ENCODE results near the gene ZNF865. TPM values are rescaled to one million over a fixed set of nuclear protein-coding genes. Genes with fewer than 3 reads are reported as not detected.

Gene ZNF865
- total and polyA plus RNA-seq, 10 of the 15 experiments (the other 5 are each of a cell fraction or from before 2014, with no cell fraction given): 0.02 to 18.3 (median 0.90) TPM

- TF ChIP-seq HSF1 (IDR thresholded peaks at IDR 0.05; ENCODE audit: low read depth, low read length) (no peak), HCFC1 (IDR thresholded peaks at IDR 0.05; ENCODE audit: low read length) (no peak), IRF4 (IDR thresholded peaks at IDR 0.05; ENCODE audit: low read depth, low read length) (no peak), PRDM15 (CRISPR knock-in tag; IDR thresholded peaks at IDR 0.05) (no peak)
These were observed 1.7 kb upstream of the ZNF865 start (continued) for GRCh38 chr19:55603581-55604292.

GRCh38 chr19:55605207-55605636 is 225 bp upstream of the ZNF865 start:
- intact Hi-C loops (cut with micrococcal nuclease; ENCODE audit: unreplicated experiment) (loop anchor here (1.0 kb wide), 1 partner anchor 266 kb away; the partner anchor contains the start of gene KMT5C), in situ Hi-C loops (cut with MboI) (no loop called here)
- peak; percentile 94 for DNase-seq (ENCODE audit: low read depth, low spot score)
- FAIRE-seq: peak; percentile 59
- Histone ChIP-seq H3K79me2 (ENCODE audit: control insufficient read depth, insufficient read depth, low read length) (peaks cover 38% of the 10 kb centered on the region), H3K9ac (ENCODE audit: control insufficient read depth, insufficient read depth, low read length) (no peak overlapping the region; the same call in 1 of the 2 replicates), H3K4me1 (ENCODE audit: control insufficient read depth, insufficient read depth, low read length) (peaks cover 10% of the 10 kb centered on the region; the same call in 1 of the 2 replicates), H4K20me1 (ENCODE audit: control insufficient read depth, insufficient read depth) (no peaks in the 10 kb centered on the region), H2AFZ (ENCODE audit: control insufficient read depth, low read depth, low read length) (peak overlapping the region; percentile 61; the same call in 1 of the 2 replicates), H3K4me3 (peak overlapping the region; percentile 69; the same call in 1 of the 2 replicates), H3K27ac (ENCODE audit: control insufficient read depth, insufficient read depth) (peak overlapping the region; percentile 90), H3K9me3 (replicated peaks; ENCODE audit: control insufficient read depth, insufficient read depth, low read length) (peaks cover 2% of the 10 kb centered on the region; the same call in 1 of the 3 replicates), H3K36me3 (ENCODE audit: control insufficient read depth in 2 of 2, insufficient read depth in 2 of 2, low read length in 1 of 2) (peaks cover 0 to 9% of the 10 kb centered on the region in 2 experiments), H3K4me2 (ENCODE audit: control insufficient read depth, insufficient read depth) (no peak overlapping the region; the same call in 1 of the 2 replicates), H3K27me3 (replicated peaks in 1 of 2; ENCODE audit: control insufficient read depth in 2 of 2, insufficient read depth in 2 of 2, low read length in 1 of 2) (no peaks in the 10 kb centered on the region)
- BruUV-seq (replicated peaks): no TSS peak
- under 1% methylated on average over 42 of the region's 43 CpGs for WGBS (ENCODE audit: insufficient coverage, insufficient replicate concordance, low lambda C conversion rate, missing lambda C conversion rate)
- ChIA-PET RAD21 (ENCODE audit: unreplicated experiment) (interaction anchor here (1.0 to 3.3 kb wide), 8 partner anchors 16 to 138 kb away, joined by 3 to 29 read pairs (median 6); partner anchors contain the start of genes ZNF628 and ZNF784), POLR2A (interaction anchor here (1.1 to 2.4 kb wide), 9 partner anchors 19 to 129 kb away, joined by 3 to 21 read pairs (median 6); partner anchors contain the start of genes ZNF628 and ZNF784), SMC1A (ENCODE audit: uncharacterized antibody, unreplicated experiment) (interaction anchor here (1.2 to 2.2 kb wide), 8 partner anchors 18 to 128 kb away, joined by 4 to 10 read pairs (median 6); partner anchors contain the start of genes ZNF628 and ZNF784), CTCF (interaction anchor here (1.1 to 4.6 kb wide), 12 partner anchors 13 to 221 kb away, joined by 3 to 76 read pairs (median 10); partner anchors contain the start of genes TMEM238, U2AF2, ZNF579 and ZNF784)
- ATAC-seq: peak; percentile 86
- peak; percentile 81 for TF ChIP-seq GABPA (IDR thresholded peaks at IDR 0.05; ENCODE audit: low read depth)
- TF ChIP-seq NRF1 (conservative IDR thresholded peaks at IDR 0.05; ENCODE audit: low read depth, low read length): peak; percentile 94
- 0 out of 2 replicates have a peak, but pooled peaks have one; percentile 7 for TF ChIP-seq NBN (IDR thresholded peaks at IDR 0.05)
- TF ChIP-seq PRDM15 (CRISPR knock-in tag; IDR thresholded peaks at IDR 0.05): no peak
- TF ChIP-seq PML (IDR thresholded peaks at IDR 0.05; ENCODE audit: low read length): no peak
